CD14-positive monocyte (primary cell): ENCODE measurements around the gene PSEN2. TPM values are rescaled to one million over a fixed set of nuclear protein-coding genes. Genes with fewer than 3 reads are reported as not detected.
A peak's percentile ranks its signal among the peaks of the same experiment; 100 is the strongest.

Experiments
- DNase-seq, 3 donors: peaks; one replicate each; pipeline ENCODE4 v3.0.0-alpha.2; 2011 to 2022
- H2AFZ ChIP-seq: 2 replicates; pipeline ENCODE4 v1.6.0; 2012; ENCODE audit warnings: mild to moderate bottlenecking, low read depth, low read length, inconsistent platforms; ENCODE audit not compliant: insufficient read depth, poor library complexity, severe bottlenecking
- H3K27ac ChIP-seq, 2 donors: 1 replicate in 1 of 2; 2 replicates in 1 of 2; pipeline ENCODE4 v1.5.1; 2012 to 2013; ENCODE audit warnings: low read length in 2 of 2, control low read depth in 1 of 2, inconsistent platforms in 1 of 2, low read depth in 1 of 2, mild to moderate bottlenecking in 1 of 2
- H3K27me3 ChIP-seq, 2 donors: one replicate each; pipeline versions ENCODE4 v1.6.0 to v1.6.1; 2011 to 2013; ENCODE audit warnings: low read length in 2 of 2; ENCODE audit not compliant: control insufficient read depth in 2 of 2, insufficient read depth in 2 of 2
- H3K36me3 ChIP-seq, 2 donors: replicated peaks in 1 of 2; 1 replicate in 1 of 2; 2 replicates in 1 of 2; pipeline versions ENCODE4 v1.5.1 to v1.6.1; 2012 to 2013; ENCODE audit warnings: low read length in 2 of 2, control low read depth in 1 of 2, inconsistent platforms in 1 of 2, mild to moderate bottlenecking in 1 of 2; ENCODE audit not compliant: insufficient read depth in 2 of 2, control insufficient read depth in 1 of 2
- H3K4me1 ChIP-seq, 2 donors: 1 replicate in 1 of 2; 2 replicates in 1 of 2; pipeline versions ENCODE4 v1.5.1 to v1.6.1; 2012 to 2013; ENCODE audit warnings: low read length in 2 of 2, control low read depth in 1 of 2, inconsistent platforms in 1 of 2, mild to moderate bottlenecking in 1 of 2, moderate library complexity in 1 of 2; ENCODE audit not compliant: insufficient read depth in 2 of 2, control insufficient read depth in 1 of 2
- H3K4me2 ChIP-seq: replicated peaks from 2 replicates; pipeline ENCODE3; 2012; ENCODE audit warnings: low read length, moderate library complexity, mild to moderate bottlenecking; ENCODE audit not compliant: poor library complexity, severe bottlenecking; ENCODE audit errors: extremely low read depth
- H3K4me3 ChIP-seq, 3 experiments: fragments of 200-600 bp in 1 of 3; sonication (generic) in 1 of 3; replicated peaks in 1 of 3; 1 replicate in 2 of 3; 2 replicates in 1 of 3; pipeline ENCODE4 v1.5.1; 2011 to 2013; ENCODE audit warnings: low read length in 3 of 3, mild to moderate bottlenecking in 3 of 3, control low read depth in 2 of 3, low read depth in 2 of 3, inconsistent platforms in 1 of 3, moderate library complexity in 1 of 3
- H3K79me2 ChIP-seq: 2 replicates; pipeline ENCODE4 v1.6.0; 2012; ENCODE audit warnings: mild to moderate bottlenecking, control low read depth, inconsistent platforms, low read length, moderate library complexity; ENCODE audit not compliant: insufficient read depth
- H3K9ac ChIP-seq: 2 replicates; pipeline ENCODE4 v1.6.0; 2017; ENCODE audit warnings: low read length, mild to moderate bottlenecking; ENCODE audit not compliant: insufficient read depth, poor library complexity, severe bottlenecking
- H3K9me3 ChIP-seq, 2 donors: replicated peaks in 1 of 2; 1 replicate in 1 of 2; 2 replicates in 1 of 2; pipeline versions ENCODE4 v1.5.1 to v1.6.1; 2012 to 2013; ENCODE audit warnings: low read length in 2 of 2, control low read depth in 1 of 2; ENCODE audit not compliant: control insufficient read depth in 1 of 2, insufficient read depth in 1 of 2
- H4K20me1 ChIP-seq: 2 replicates; pipeline ENCODE4 v1.6.0; 2012; ENCODE audit warnings: mild to moderate bottlenecking, low read length, control low read depth, moderate library complexity; ENCODE audit not compliant: insufficient read depth
- H3K27ac Mint-ChIP-seq, 7 donors: one replicate each; pipeline ENCODE4 v1.8.0; 2020; ENCODE audit warnings: mild to moderate bottlenecking in 7 of 7, mixed read lengths in 7 of 7, moderate library complexity in 6 of 7, inconsistent platforms in 2 of 7
- H3K27me3 Mint-ChIP-seq, 3 donors: one replicate each; pipeline ENCODE4 v1.8.0; 2021 to 2022; ENCODE audit warnings: low read depth in 3 of 3, mild to moderate bottlenecking in 3 of 3, mixed read lengths in 3 of 3, moderate library complexity in 3 of 3, inconsistent platforms in 1 of 3
- H3K36me3 Mint-ChIP-seq, 2 donors: one replicate each; pipeline ENCODE4 v1.8.0; 2020; ENCODE audit warnings: mixed read lengths in 2 of 2, inconsistent platforms in 1 of 2, mild to moderate bottlenecking in 1 of 2
- H3K4me1 Mint-ChIP-seq: one replicate; pipeline ENCODE4 v1.8.0; 2020; ENCODE audit warnings: mild to moderate bottlenecking, mixed read lengths
- H3K4me3 Mint-ChIP-seq, 2 donors: one replicate each; pipeline ENCODE4 v1.8.0; 2020; ENCODE audit warnings: mild to moderate bottlenecking in 2 of 2, mixed read lengths in 2 of 2, moderate library complexity in 1 of 2
- H3K9me3 Mint-ChIP-seq, 7 donors: one replicate each; pipeline ENCODE4 v1.8.0; 2020 to 2022; ENCODE audit warnings: mixed read lengths in 7 of 7, mild to moderate bottlenecking in 6 of 7, moderate library complexity in 6 of 7, inconsistent platforms in 2 of 7
- CTCF ChIP-seq: fragments of 200-600 bp; IDR thresholded peaks from one replicate; pipeline ENCODE4 v1.8.0; 2022; ENCODE audit warnings: antibody characterized with exemption, mild to moderate bottlenecking
- WGBS: methylation state at CpG from one replicate; pipeline ENCODE4 v1.1.5; 2013; ENCODE audit warnings: missing lambda C conversion rate; ENCODE audit not compliant: insufficient coverage; 5-methylcytosine and 5-hydroxymethylcytosine counted together
- intact Hi-C, 2 donors: fragments of 100-400 bp; cut with micrococcal nuclease; formaldehyde crosslinking; loops; one replicate each; pipeline versions ENCODE4 v1.15.0 to v1.15.1; 2023
- polyA plus RNA-seq, 3 donors: library from polyadenylated mRNA; depleted of rRNA in 1 of 3; unstranded in 2 of 3; stranded (reverse) in 1 of 3; fragments of 300-500 nt in 2 of 3; fragments of >200 nt in 1 of 3; fragmentation: Illumina TruSeq in 2 of 3; gene quantifications; 1 replicate in 2 of 3; 2 replicates in 1 of 3; pipeline ENCODE4 v1.2.3, GENCODE V29; 2012 to 2021

The PSEN2 gene
- polyA plus RNA-seq, 3 donors = 8.9 to 11.8 (median 11.4) TPM

- no peak overlapping the region for H3K4me2 ChIP-seq
- H3K4me3 ChIP-seq = no peak overlapping the region
- no peaks in the 10 kb centered on the region for H3K9me3 ChIP-seq
- no peaks in the 10 kb centered on the region for H3K79me2 ChIP-seq
- H3K36me3 ChIP-seq = peaks cover 2 to 14% of the 10 kb centered on the region in 2 donors
- no peak for TF ChIP-seq CTCF
- no peak overlapping the region for H2AFZ ChIP-seq
- DNase-seq = no peak
- peak overlapping the region in 1 of 7 donors; percentile 25 for H3K27ac Mint-ChIP-seq
- H3K4me1 Mint-ChIP-seq = peaks cover 10% of the 10 kb centered on the region
- no peaks in the 10 kb centered on the region for H4K20me1 ChIP-seq
- H3K9ac ChIP-seq = no peak overlapping the region
- no peaks in the 10 kb centered on the region for H3K9me3 Mint-ChIP-seq
- H3K4me3 Mint-ChIP-seq = no peak overlapping the region
- peaks cover 6 to 10% of the 10 kb centered on the region in 2 donors for H3K4me1 ChIP-seq
- peaks cover 26 to 53% of the 10 kb centered on the region in 2 donors for H3K36me3 Mint-ChIP-seq
- H3K27me3 Mint-ChIP-seq = peaks cover 0 to 4% (median 2%) of the 10 kb centered on the region in 3 donors
- H3K27me3 ChIP-seq = no peaks in the 10 kb centered on the region
- H3K27ac ChIP-seq = no peak overlapping the region
- intact Hi-C loops = no loop called here
- no CpG with 5 or more reads among the region's 3 CpGs for WGBS
Observed at GRCh38 chr1:226894826-226895225, 24.4 kb downstream of the PSEN2 start.

GRCh38 chr1:226895644-226896043, 25.2 kb downstream of the PSEN2 start:
- no peak overlapping the region for H3K4me2 ChIP-seq
- Mint-ChIP-seq H3K36me3 (peaks cover 29 to 49% of the 10 kb centered on the region in 2 donors), H3K4me1 (peaks cover 10% of the 10 kb centered on the region), H3K4me3 (no peak overlapping the region), H3K9me3 (no peaks in the 10 kb centered on the region), H3K27ac (no peak overlapping the region), H3K27me3 (peaks cover 0 to 4% (median 2%) of the 10 kb centered on the region in 3 donors)
- peaks cover 2 to 14% of the 10 kb centered on the region in 2 donors for H3K36me3 ChIP-seq
- H3K9ac ChIP-seq = no peak overlapping the region
- H3K27me3 ChIP-seq = no peaks in the 10 kb centered on the region
- H3K9me3 ChIP-seq = no peaks in the 10 kb centered on the region
- H2AFZ ChIP-seq = no peak overlapping the region
- no peak for TF ChIP-seq CTCF
- peaks cover 6 to 10% of the 10 kb centered on the region in 2 donors for H3K4me1 ChIP-seq
- no peaks in the 10 kb centered on the region for H4K20me1 ChIP-seq
- no peak overlapping the region for H3K27ac ChIP-seq
- no peak overlapping the region for H3K4me3 ChIP-seq
- no peaks in the 10 kb centered on the region for H3K79me2 ChIP-seq
- intact Hi-C loops = no loop called here
- no peak for DNase-seq
- 89% methylated on average over 9 of the region's 11 CpGs for WGBS
